GM04503 (cell line): ENCODE results near the gene GLOD5.
"Not testable (repeated sequence)": the region's sequence is repeated elsewhere in the genome, so short reads cannot be mapped to it uniquely, and the experiment has no call there.

ENCODE experiments used
- DNase-seq: peaks from one replicate; pipeline ENCODE4 v3.0.0-alpha.2; 2012; ENCODE audit warnings: low read depth

Gene GLOD5

GRCh38 chrX:48794340-48794910 lies 32.9 kb downstream of the GLOD5 start:
- DNase-seq: no peak

- DNase-seq: peak; percentile 35
Measured at GRCh38 chrX:48794911-48795515, 33.5 kb downstream of the GLOD5 start.

GRCh38 chrX:48798318-48798717 lies 36.8 kb downstream of the GLOD5 start:
- no peak for DNase-seq

GRCh38 chrX:48800574-48801279 lies 39.2 kb downstream of the GLOD5 start:
- no peak for DNase-seq

- peak; percentile 91 for DNase-seq
Measured at GRCh38 chrX:48801280-48802088, 39.9 kb downstream of the GLOD5 start, which contains the start of gene HDAC6. HDAC6 (plus strand) TSS chrX:48802067; CDS start chrX:48802693, 626 bp downstream.

GRCh38 chrX:48802089-48802904 lies 40.8 kb downstream of the GLOD5 start:
- DNase-seq: peak; percentile 30

GRCh38 chrX:48802905-48803200 lies 41.3 kb downstream of the GLOD5 start:
- DNase-seq: no peak

GRCh38 chrX:48806081-48806480 lies 44.5 kb downstream of the GLOD5 start:
- no peak for DNase-seq

- DNase-seq: no peak
Measured at GRCh38 chrX:48813644-48814043, 52.1 kb downstream of the GLOD5 start.

- DNase-seq: no peak
Measured at GRCh38 chrX:48814722-48815121, 53.2 kb downstream of the GLOD5 start.

GRCh38 chrX:48815266-48815665 lies 53.7 kb downstream of the GLOD5 start:
- no peak for DNase-seq

- DNase-seq: no peak
Measured at GRCh38 chrX:48816014-48816810, 54.7 kb downstream of the GLOD5 start.

- no peak for DNase-seq
Measured at GRCh38 chrX:48818098-48818497, 56.6 kb downstream of the GLOD5 start.

- no peak for DNase-seq
Measured at GRCh38 chrX:48818866-48819265, 57.3 kb downstream of the GLOD5 start.

- not testable (repeated sequence) for DNase-seq
Measured at GRCh38 chrX:48819394-48819793, 57.8 kb downstream of the GLOD5 start.

- no peak for DNase-seq
Measured at GRCh38 chrX:48823053-48823452, 61.5 kb downstream of the GLOD5 start.
